Measurements from ENCODE around the gene SLC16A10.

DNA sequence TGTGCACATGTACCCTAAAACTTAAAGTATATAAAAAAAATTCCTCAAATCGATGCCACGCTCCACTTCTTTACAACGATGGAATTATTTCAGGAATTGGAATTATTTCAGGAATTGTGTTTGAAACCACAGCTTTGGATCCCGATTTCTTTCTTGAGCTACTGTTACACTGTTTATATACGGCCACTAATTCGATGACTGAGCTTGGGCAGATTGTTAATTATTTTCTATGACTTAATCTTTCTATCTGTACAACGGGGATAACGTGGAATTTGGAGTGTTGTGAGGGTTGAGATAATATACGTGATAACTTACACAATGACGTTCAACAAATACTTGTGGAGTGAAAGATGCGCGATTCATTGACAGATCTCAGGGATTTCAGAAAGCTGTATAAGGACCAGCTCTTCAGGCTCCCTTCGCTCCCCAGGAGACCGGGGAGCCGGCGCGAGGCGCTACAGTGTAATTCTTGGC, 171.3 kb downstream of the SLC16A10 start:
- TF ChIP-seq POLR2AphosphoS5 (IDR thresholded peaks at IDR 0.05) (no peak), POLR2A (IDR thresholded peaks at IDR 0.05) (no peak)

Data from upper lobe of left lung (tissue), 4 donors.